GM23338 (cell line): ENCODE measurements around the gene SARNP. TPM values are rescaled to one million over a fixed set of nuclear protein-coding genes. Genes with fewer than 3 reads are reported as not detected.

Experiments
- ATAC-seq: fragments of 200-7000 bp; cut with Tn5 transposase; 3 replicates; pipeline ENCODE4 v1.9.1; 2020
- DNase-seq: peaks from one replicate; pipeline ENCODE4 v3.0.0-alpha.2; 2015; ENCODE audit warnings: low spot score
- H2AFZ ChIP-seq: fragments of 200-600 bp; sonication (generic); 2 replicates; pipeline ENCODE4 v1.8.0; 2016; ENCODE audit warnings: antibody characterized with exemption, mild to moderate bottlenecking, moderate library complexity
- H3F3A ChIP-seq: fragments of 200-600 bp; sonication (generic); replicated peaks from 2 replicates; pipeline ENCODE4 v1.8.0; 2017; ENCODE audit warnings: antibody characterized with exemption, mixed run types, low read depth
- H3K27ac ChIP-seq: fragments of 200-600 bp; sonication (generic); 2 replicates; pipeline ENCODE4 v1.6.1; 2016; ENCODE audit warnings: low read depth
- H3K27me3 ChIP-seq: fragments of 200-600 bp; sonication (generic); 2 replicates; pipeline ENCODE4 v1.8.0; 2016; ENCODE audit warnings: mild to moderate bottlenecking, mixed run types, moderate library complexity; ENCODE audit not compliant: insufficient read depth
- H3K36me3 ChIP-seq: fragments of 200-600 bp; sonication (generic); 2 replicates; pipeline ENCODE4 v1.8.0; 2016; ENCODE audit warnings: mild to moderate bottlenecking; ENCODE audit not compliant: insufficient read depth
- H3K4me1 ChIP-seq: fragments of 200-600 bp; sonication (generic); 2 replicates; pipeline ENCODE4 v1.8.0; 2016; ENCODE audit warnings: mild to moderate bottlenecking, moderate library complexity; ENCODE audit not compliant: insufficient read depth
- H3K4me2 ChIP-seq: fragments of 200-600 bp; sonication (generic); 2 replicates; pipeline ENCODE4 v1.7.1; 2017; ENCODE audit warnings: mixed run types
- H3K4me3 ChIP-seq: fragments of 200-600 bp; sonication (generic); 2 replicates; pipeline ENCODE4 v1.6.1; 2016; ENCODE audit warnings: mixed run types
- H3K79me2 ChIP-seq: fragments of 200-600 bp; sonication (generic); replicated peaks from 2 replicates; pipeline ENCODE4 v1.8.0; 2017; ENCODE audit warnings: mild to moderate bottlenecking; ENCODE audit not compliant: insufficient read depth
- H3K9me2 ChIP-seq: fragments of 200-600 bp; sonication (generic); 2 replicates; pipeline ENCODE4 v1.8.0; 2017; ENCODE audit not compliant: insufficient read depth
- H4K20me1 ChIP-seq: fragments of 200-600 bp; sonication (generic); replicated peaks from 2 replicates; pipeline ENCODE4 v1.8.0; 2017; ENCODE audit warnings: mild to moderate bottlenecking; ENCODE audit not compliant: insufficient read depth
- H3K27ac Mint-ChIP-seq: 2 replicates; pipeline ENCODE4 v1.8.0; 2020; ENCODE audit warnings: inconsistent platforms, mild to moderate bottlenecking, moderate library complexity, mixed read lengths
- H3K27me3 Mint-ChIP-seq: 3 replicates; pipeline ENCODE4 v1.8.0; 2022; ENCODE audit warnings: low read depth, mild to moderate bottlenecking, moderate library complexity, mixed read lengths, inconsistent platforms; ENCODE audit not compliant: insufficient read depth, poor library complexity
- H3K36me3 Mint-ChIP-seq: 3 replicates; pipeline ENCODE4 v1.8.0; 2021; ENCODE audit warnings: low read depth, mild to moderate bottlenecking, inconsistent platforms, moderate library complexity, mixed read lengths
- H3K4me1 Mint-ChIP-seq: 3 replicates; pipeline ENCODE4 v1.8.0; 2020; ENCODE audit warnings: mild to moderate bottlenecking, inconsistent platforms, mixed read lengths
- H3K4me3 Mint-ChIP-seq: 3 replicates; pipeline ENCODE4 v1.8.0; 2021; ENCODE audit warnings: moderate library complexity, mild to moderate bottlenecking, inconsistent platforms, mixed read lengths
- H3K9me3 Mint-ChIP-seq: 3 replicates; pipeline ENCODE4 v1.8.0; 2020; ENCODE audit warnings: moderate library complexity, mild to moderate bottlenecking, inconsistent platforms, mixed read lengths
- CREB1 ChIP-seq: fragments of 250-450 bp; sonication (Bioruptor Pico); IDR thresholded peaks from 2 replicates; pipeline ENCODE4 v1.5.0; 2020; ENCODE audit warnings: low read depth, mild to moderate bottlenecking, moderate library complexity
- CTCF ChIP-seq, 2 experiments: fragments of 200-600 bp in 1 of 2; sonication (generic) in 1 of 2; conservative IDR thresholded peaks; 2 replicates each; pipeline versions ENCODE4 v1.5.1 to v1.6.1; 2016 to 2017; ENCODE audit warnings: antibody characterized with exemption in 2 of 2, low read depth in 2 of 2, mild to moderate bottlenecking in 2 of 2, moderate library complexity in 1 of 2
- ETS1 ChIP-seq: IDR thresholded peaks from 2 replicates; pipeline ENCODE4 v1.6.1; 2016; ENCODE audit warnings: antibody characterized with exemption
- EZH2 ChIP-seq: fragments of 200-600 bp; sonication (generic); IDR thresholded peaks from one replicate; pipeline ENCODE4 v1.8.0; 2017; ENCODE audit warnings: antibody characterized with exemption, mild to moderate bottlenecking, low read depth; ENCODE audit not compliant: unreplicated experiment
- EZH2phosphoT487 ChIP-seq: fragments of 200-600 bp; sonication (generic); IDR thresholded peaks from one replicate; pipeline ENCODE4 v1.8.1; 2018; ENCODE audit warnings: antibody characterized with exemption; ENCODE audit not compliant: unreplicated experiment
- JUNB ChIP-seq: IDR thresholded peaks from one replicate; pipeline ENCODE4 v1.6.1; 2016; ENCODE audit warnings: antibody characterized with exemption; ENCODE audit not compliant: unreplicated experiment
- NANOG ChIP-seq: IDR thresholded peaks from 2 replicates; pipeline ENCODE4 v1.6.1; 2016; ENCODE audit warnings: antibody characterized with exemption, borderline replicate concordance
- POLR2AphosphoS5 ChIP-seq: IDR thresholded peaks from 2 replicates; pipeline ENCODE4 v1.6.1; 2016; ENCODE audit warnings: antibody characterized with exemption, low read depth
- REST ChIP-seq: IDR thresholded peaks from one replicate; pipeline ENCODE4 v1.6.1; 2018; ENCODE audit warnings: antibody characterized with exemption; ENCODE audit not compliant: unreplicated experiment
- STAT1 ChIP-seq: IDR thresholded peaks from one replicate; pipeline ENCODE4 v1.6.1; 2016; ENCODE audit warnings: antibody characterized with exemption; ENCODE audit not compliant: unreplicated experiment
- ZNF114 ChIP-seq: fragments of 250-450 bp; sonication (Bioruptor Pico); IDR thresholded peaks from 2 replicates; pipeline ENCODE4 v1.5.0; 2020; ENCODE audit warnings: mild to moderate bottlenecking, moderate library complexity
- ZNF331 ChIP-seq: fragments of 250-450 bp; sonication (Bioruptor Pico); IDR thresholded peaks from 2 replicates; pipeline ENCODE4 v1.5.0; 2020; ENCODE audit warnings: low read depth, mild to moderate bottlenecking, moderate library complexity
- ZNF462 ChIP-seq: fragments of 250-450 bp; sonication (Bioruptor Pico); IDR thresholded peaks from 2 replicates; pipeline ENCODE4 v1.5.0; 2020; ENCODE audit warnings: mild to moderate bottlenecking, moderate library complexity
- polyA plus RNA-seq: library from polyadenylated mRNA; unstranded; fragments of >200 nt; fragmentation: Nextera tagmentation; extraction: Ambion mirVana; gene quantifications from 2 replicates; pipeline ENCODE4 v1.2.1, GENCODE V29; 2016
- total RNA-seq: library from RNA; depleted of rRNA; stranded (reverse); fragments of >200 nt; shearing (Covaris generic); gene quantifications from 2 replicates; pipeline ENCODE4 v1.2.3, GENCODE V29; 2014

SARNP gene
- total and polyA plus RNA-seq, 2 experiments from 2014 or later = 96.0 to 313 TPM

- no peak for TF ChIP-seq ZNF331 (CRISPR knock-in tag)
Observed at GRCh38 chr12:55762646-55763045, 54.9 kb downstream of the SARNP start (continued).

- Mint-ChIP-seq H3K27me3 (peaks cover 2% of the 10 kb centered on the region), H3K4me3 (no peak overlapping the region), H3K27ac (no peak overlapping the region), H3K9me3 (no peaks in the 10 kb centered on the region; the same call in 2 of the 3 replicates), H3K4me1 (peaks cover 5% of the 10 kb centered on the region), H3K36me3 (peaks cover 60% of the 10 kb centered on the region)
- Histone ChIP-seq H3K4me2 (no peak overlapping the region), H3K27me3 (no peaks in the 10 kb centered on the region), H3K79me2 (0 out of 2 replicates have a peak, but pooled peaks cover 6% of the 10 kb centered on the region), H2AFZ (no peak overlapping the region), H3K9me2 (no peaks in the 10 kb centered on the region), H3K36me3 (peaks cover 31% of the 10 kb centered on the region; the same call in 1 of the 2 replicates), H3K27ac (no peak overlapping the region), H3K4me3 (no peak overlapping the region), H4K20me1 (peaks cover 49% of the 10 kb centered on the region), H3K4me1 (no peaks in the 10 kb centered on the region), H3F3A (peaks cover 19% of the 10 kb centered on the region; the same call in 1 of the 2 replicates)
- no peak for DNase-seq
- no peak for ATAC-seq
- TF ChIP-seq ZNF114 (CRISPR knock-in tag) (no peak), JUNB (no peak), CTCF (conservative IDR thresholded peaks at IDR 0.05; ENCODE audit: low read depth in 2 of 2) (no peak), ZNF331 (CRISPR knock-in tag) (no peak), NANOG (no peak), STAT1 (no peak), EZH2phosphoT487 (no peak), CREB1 (CRISPR knock-in tag) (no peak), ETS1 (no peak), EZH2 (no peak), ZNF462 (no peak), REST (no peak), POLR2AphosphoS5 (no peak)
Observed at GRCh38 chr12:55760663-55761062, 56.9 kb downstream of the SARNP start.
